ENCODE data around the gene BCO1.

Gene BCO1

GRCh38 chr16:81280393-81280792 is 41.9 kb downstream of the BCO1 start:
- H3K36me3 ChIP-seq (ENCODE audit: insufficient read depth, low read length): no peaks in the 10 kb centered on the region
- H3K79me2 ChIP-seq (ENCODE audit: insufficient read depth, low read length): no peaks in the 10 kb centered on the region
- H3F3A ChIP-seq (ENCODE audit: insufficient read depth, low read length): no peaks in the 10 kb centered on the region
- no peak overlapping the region for H3K27ac ChIP-seq (ENCODE audit: low read depth, low read length, poor library complexity, severe bottlenecking)
- H4K20me1 ChIP-seq (ENCODE audit: insufficient read depth, low read length): no peaks in the 10 kb centered on the region
- H3K9me2 ChIP-seq (ENCODE audit: low read depth, low read length): no peaks in the 10 kb centered on the region
- H3K9ac ChIP-seq (ENCODE audit: low read length): no peak overlapping the region
- H2AFZ ChIP-seq (ENCODE audit: low read length): no peak overlapping the region
- H3K4me3 ChIP-seq (ENCODE audit: low read depth, low read length, poor library complexity, severe bottlenecking): no peak overlapping the region
- 0 out of 2 replicates have a peak, but pooled peaks cover 3% of the 10 kb centered on the region for H3K27me3 ChIP-seq (ENCODE audit: insufficient read depth, low read length)
- no peaks in the 10 kb centered on the region for H3K4me1 ChIP-seq (ENCODE audit: insufficient read depth, low read length, severe bottlenecking)
- H3K9me3 ChIP-seq (ENCODE audit: low read length): no peaks in the 10 kb centered on the region
- TF ChIP-seq CTCF (IDR thresholded peaks at IDR 0.05; ENCODE audit: low read length) (no peak), EZH2 (IDR thresholded peaks at IDR 0.05; ENCODE audit: borderline replicate concordance, low read length) (no peak)
- H3K4me2 ChIP-seq (ENCODE audit: low read length): no peak overlapping the region

- Histone ChIP-seq H3F3A (ENCODE audit: insufficient read depth, low read length) (no peaks in the 10 kb centered on the region), H3K79me2 (ENCODE audit: insufficient read depth, low read length) (no peaks in the 10 kb centered on the region), H3K4me2 (ENCODE audit: low read length) (no peak overlapping the region)
Measured at GRCh38 chr16:81283044-81283443, 44.6 kb downstream of the BCO1 start.

GRCh38 chr16:81284995-81285600 is 46.6 kb downstream of the BCO1 start:
- Histone ChIP-seq H3K4me1 (ENCODE audit: insufficient read depth, low read length, severe bottlenecking) (no peaks in the 10 kb centered on the region), H3K9ac (ENCODE audit: low read length) (no peak overlapping the region), H3K36me3 (ENCODE audit: insufficient read depth, low read length) (no peaks in the 10 kb centered on the region), H3K9me2 (ENCODE audit: low read depth, low read length) (no peaks in the 10 kb centered on the region), H4K20me1 (ENCODE audit: insufficient read depth, low read length) (no peaks in the 10 kb centered on the region), H2AFZ (ENCODE audit: low read length) (no peak overlapping the region), H3K4me3 (ENCODE audit: low read depth, low read length, poor library complexity, severe bottlenecking) (no peak overlapping the region), H3K27ac (ENCODE audit: low read depth, low read length, poor library complexity, severe bottlenecking) (no peak overlapping the region), H3K4me2 (ENCODE audit: low read length) (no peak overlapping the region), H3F3A (ENCODE audit: insufficient read depth, low read length) (no peaks in the 10 kb centered on the region), H3K27me3 (ENCODE audit: insufficient read depth, low read length) (peaks cover 10% of the 10 kb centered on the region; the same call in 1 of the 2 replicates), H3K9me3 (ENCODE audit: low read length) (no peaks in the 10 kb centered on the region), H3K79me2 (ENCODE audit: insufficient read depth, low read length) (no peaks in the 10 kb centered on the region)
- no peak for TF ChIP-seq CTCF (IDR thresholded peaks at IDR 0.05; ENCODE audit: low read length)

More at GRCh38 chr16:81283044-81283443, 44.6 kb downstream of the BCO1 start:
- Histone ChIP-seq H3K9me3 (ENCODE audit: low read length) (no peaks in the 10 kb centered on the region), H3K36me3 (ENCODE audit: insufficient read depth, low read length) (no peaks in the 10 kb centered on the region), H3K9ac (ENCODE audit: low read length) (no peak overlapping the region), H3K4me3 (ENCODE audit: low read depth, low read length, poor library complexity, severe bottlenecking) (no peak overlapping the region), H3K9me2 (ENCODE audit: low read depth, low read length) (no peaks in the 10 kb centered on the region), H3K27ac (ENCODE audit: low read depth, low read length, poor library complexity, severe bottlenecking) (no peak overlapping the region), H3K27me3 (ENCODE audit: insufficient read depth, low read length) (peaks cover 10% of the 10 kb centered on the region; the same call in 1 of the 2 replicates), H3K4me1 (ENCODE audit: insufficient read depth, low read length, severe bottlenecking) (no peaks in the 10 kb centered on the region), H2AFZ (ENCODE audit: low read length) (no peak overlapping the region), H4K20me1 (ENCODE audit: insufficient read depth, low read length) (no peaks in the 10 kb centered on the region)
- TF ChIP-seq EZH2 (IDR thresholded peaks at IDR 0.05; ENCODE audit: borderline replicate concordance, low read length) (no peak), CTCF (IDR thresholded peaks at IDR 0.05; ENCODE audit: low read length) (no peak)
